AG10803 (cell line): ENCODE results near the gene MZT1.

Experiments
- DNase-seq: peaks from one replicate; pipeline ENCODE4 v3.0.0; 2010; ENCODE audit warnings: low read depth
- H3K4me3 ChIP-seq: 2 replicates; pipeline ENCODE4 v1.5.1; 2011; ENCODE audit warnings: mild to moderate bottlenecking, low read length, control low read depth
- TF ChIP-seq, protein P1 (sequence below): conservative IDR thresholded peaks from 2 replicates; pipeline ENCODE4 v1.5.1; 2011; ENCODE audit warnings: mild to moderate bottlenecking, low read length, control low read depth, inconsistent platforms

Gene MZT1

DNA sequence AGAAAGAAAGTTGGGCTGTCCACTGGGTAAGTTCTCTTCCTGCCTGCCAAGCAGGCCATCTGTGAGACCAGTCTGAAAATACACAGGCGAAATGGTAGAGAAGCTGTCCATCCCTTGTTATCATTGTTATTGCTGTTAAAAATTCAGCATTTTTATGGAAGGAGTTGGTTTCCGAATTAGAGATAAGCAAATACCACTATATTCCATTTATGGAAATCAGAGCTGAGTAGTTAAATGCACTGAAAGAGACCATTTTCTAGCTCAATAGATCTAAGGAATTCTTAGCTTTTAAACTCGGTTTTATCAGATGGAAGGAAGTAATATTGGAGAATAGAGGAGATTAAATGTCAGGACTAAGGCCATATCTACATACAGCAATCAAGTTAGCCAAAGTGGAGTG is 40.7 kb downstream of the MZT1 start:
- TF ChIP-seq, protein P1, sequence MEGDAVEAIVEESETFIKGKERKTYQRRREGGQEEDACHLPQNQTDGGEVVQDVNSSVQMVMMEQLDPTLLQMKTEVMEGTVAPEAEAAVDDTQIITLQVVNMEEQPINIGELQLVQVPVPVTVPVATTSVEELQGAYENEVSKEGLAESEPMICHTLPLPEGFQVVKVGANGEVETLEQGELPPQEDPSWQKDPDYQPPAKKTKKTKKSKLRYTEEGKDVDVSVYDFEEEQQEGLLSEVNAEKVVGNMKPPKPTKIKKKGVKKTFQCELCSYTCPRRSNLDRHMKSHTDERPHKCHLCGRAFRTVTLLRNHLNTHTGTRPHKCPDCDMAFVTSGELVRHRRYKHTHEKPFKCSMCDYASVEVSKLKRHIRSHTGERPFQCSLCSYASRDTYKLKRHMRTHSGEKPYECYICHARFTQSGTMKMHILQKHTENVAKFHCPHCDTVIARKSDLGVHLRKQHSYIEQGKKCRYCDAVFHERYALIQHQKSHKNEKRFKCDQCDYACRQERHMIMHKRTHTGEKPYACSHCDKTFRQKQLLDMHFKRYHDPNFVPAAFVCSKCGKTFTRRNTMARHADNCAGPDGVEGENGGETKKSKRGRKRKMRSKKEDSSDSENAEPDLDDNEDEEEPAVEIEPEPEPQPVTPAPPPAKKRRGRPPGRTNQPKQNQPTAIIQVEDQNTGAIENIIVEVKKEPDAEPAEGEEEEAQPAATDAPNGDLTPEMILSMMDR, result no peak
- DNase-seq, result no peak
- no peak overlapping the region for H3K4me3 ChIP-seq

DNA sequence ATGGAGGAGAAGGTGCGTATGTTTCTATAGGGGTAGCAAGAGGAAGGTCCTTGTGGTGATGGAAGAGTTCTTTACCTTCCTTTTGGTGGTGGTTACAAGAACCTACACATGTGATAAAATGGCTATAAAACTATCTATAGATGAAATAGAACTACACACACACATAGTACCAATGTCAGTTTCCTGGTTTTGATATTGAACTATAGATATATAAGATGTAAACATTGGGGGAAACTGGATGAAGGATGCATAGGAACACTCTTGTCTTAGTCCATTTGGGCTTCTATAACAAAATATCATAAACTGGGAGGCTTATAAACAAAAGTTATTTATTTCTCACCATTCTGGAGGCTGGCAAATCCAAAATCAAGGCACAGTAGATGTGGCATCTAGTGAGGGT is 47.1 kb downstream of the MZT1 start:
- DNase-seq, result no peak
- TF ChIP-seq, protein P1, result no peak
- H3K4me3 ChIP-seq, result no peak overlapping the region

DNA sequence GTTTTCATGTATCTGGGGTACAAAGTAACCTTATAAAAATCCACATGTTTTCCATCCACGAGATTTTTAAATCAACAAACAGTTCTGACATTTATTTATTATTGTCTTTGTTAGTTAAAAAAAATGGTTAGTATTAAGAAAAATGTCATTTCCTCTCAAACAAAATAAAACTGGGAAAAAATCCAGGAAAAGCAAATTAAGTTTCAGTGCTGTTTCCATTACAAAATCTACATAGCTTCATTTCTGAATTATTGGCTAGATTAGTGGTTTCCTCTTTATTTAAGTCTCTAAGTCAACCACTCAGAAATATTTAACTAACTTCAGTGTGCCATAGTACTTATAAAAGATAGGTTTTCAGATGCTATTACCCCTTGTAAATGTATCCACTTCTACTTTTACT is 49.1 kb downstream of the MZT1 start:
- TF ChIP-seq, protein P1, result no peak

DNA sequence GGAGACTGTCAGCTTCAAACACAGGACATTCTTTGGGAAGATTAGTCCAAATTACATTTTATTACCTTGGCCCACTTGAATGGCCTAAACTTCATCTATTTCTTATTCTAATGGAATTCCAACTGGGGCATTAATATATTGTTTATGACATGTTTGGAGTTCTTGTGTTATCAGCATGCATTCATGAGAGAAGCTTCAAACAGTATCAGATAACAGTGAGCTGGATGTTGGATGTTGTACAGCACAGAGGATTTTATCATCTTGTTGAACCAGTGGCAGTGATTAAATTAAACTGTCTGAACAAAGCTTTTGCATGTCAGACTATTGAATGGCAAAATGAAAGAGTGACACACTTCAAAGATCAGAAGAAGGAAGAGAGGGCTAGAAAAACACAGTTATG is 50.0 kb downstream of the MZT1 start:
- DNase-seq, result no peak
- TF ChIP-seq, protein P1, result no peak
- H3K4me3 ChIP-seq, result no peak overlapping the region

More for the DNA sequence above, 49.1 kb downstream of the MZT1 start:
- no peak overlapping the region for H3K4me3 ChIP-seq
- DNase-seq, result no peak

DNA sequence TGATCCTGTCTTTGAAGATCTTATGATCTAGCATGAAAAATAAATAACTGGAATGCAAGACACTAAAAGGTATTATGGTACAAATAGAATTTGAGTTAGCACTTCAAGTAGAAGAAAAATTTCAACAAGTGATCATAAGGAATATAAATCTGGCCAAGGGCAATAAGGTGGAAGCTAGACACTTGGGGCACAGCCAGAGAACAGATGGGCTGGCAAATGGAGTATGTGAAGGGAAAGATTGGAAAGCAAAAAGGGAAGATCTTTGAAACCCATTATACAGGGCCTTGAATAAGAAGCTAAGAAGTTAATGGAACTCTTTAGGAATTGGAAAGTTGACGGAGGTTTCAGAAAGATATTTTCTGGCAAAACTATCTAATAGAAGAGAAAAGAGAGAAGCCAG is 61.0 kb downstream of the MZT1 start:
- TF ChIP-seq, protein P1, result no peak
- DNase-seq, result no peak
- no peak overlapping the region for H3K4me3 ChIP-seq

DNA sequence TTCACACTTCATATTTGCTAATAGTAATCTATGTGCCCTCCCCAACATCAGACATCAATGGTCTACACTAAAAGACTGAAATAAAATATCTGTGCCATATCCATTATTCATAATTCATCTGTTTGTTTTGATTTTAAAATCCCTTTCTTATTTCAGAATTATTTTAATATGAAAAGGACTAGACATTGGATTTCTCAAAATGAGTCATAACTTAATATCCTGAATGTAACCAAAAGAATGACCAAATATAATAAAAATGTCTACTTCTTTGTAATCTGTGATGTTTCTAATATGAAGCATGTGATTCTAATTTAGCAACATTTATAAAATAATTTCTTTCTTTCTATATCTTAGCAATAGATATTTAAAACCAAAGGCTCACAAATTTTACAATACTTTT is 64.9 kb downstream of the MZT1 start:
- TF ChIP-seq, protein P1, result no peak
- DNase-seq, result no peak
- no peak overlapping the region for H3K4me3 ChIP-seq
